Fibroblast of skin of right biceps (primary cell): ENCODE data around the gene MGST3.
A peak's percentile ranks its signal among the peaks of the same experiment; 100 is the strongest.
"Not testable (repeated sequence)": the region's sequence is repeated elsewhere in the genome, so short reads cannot be mapped to it uniquely, and the experiment has no call there.

Source experiments
- DNase-seq: peaks from one replicate; pipeline ENCODE4 v3.0.0-alpha.2; 2013

Gene MGST3

DNA sequence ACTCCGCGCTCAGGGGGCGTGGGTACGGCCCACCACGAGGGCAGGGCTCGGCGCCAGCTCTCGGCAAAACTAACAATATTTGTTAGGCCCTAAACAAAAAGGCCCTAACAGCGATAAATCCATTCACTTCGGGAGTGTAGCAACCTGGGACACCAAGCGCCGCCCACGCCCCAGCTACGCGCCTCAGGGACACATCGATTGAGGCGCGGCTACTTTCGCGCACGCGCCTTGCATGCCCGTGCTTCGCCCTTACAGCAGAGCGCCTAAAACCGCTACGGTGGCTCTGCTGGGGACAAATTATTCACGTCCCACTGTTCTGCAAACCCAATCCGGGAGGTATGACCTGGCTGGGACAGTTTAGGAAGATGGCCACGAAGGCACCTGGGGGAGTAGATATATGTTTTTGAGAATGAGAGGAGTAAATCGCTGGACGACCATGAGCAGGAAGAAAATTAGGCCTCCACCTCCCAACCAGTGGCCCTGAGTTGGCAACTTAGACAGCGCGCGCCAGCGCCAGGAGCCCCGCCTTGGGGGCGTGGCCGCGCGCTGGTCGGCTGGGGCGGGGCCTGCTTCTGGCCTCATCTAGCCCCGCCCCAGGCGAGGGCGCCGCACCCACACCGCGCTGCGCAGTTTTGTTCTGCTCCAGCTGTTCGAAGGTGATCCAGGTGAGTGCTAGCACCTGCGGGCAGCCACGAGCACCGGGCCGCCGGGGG, at the start of gene MGST3:
Gene MGST3 (plus strand): TSS at position 606 of the 713 bp plus-strand sequence. CDS start 18,614 bp downstream, outside the sequence.
- peak; percentile 98 for DNase-seq

DNA sequence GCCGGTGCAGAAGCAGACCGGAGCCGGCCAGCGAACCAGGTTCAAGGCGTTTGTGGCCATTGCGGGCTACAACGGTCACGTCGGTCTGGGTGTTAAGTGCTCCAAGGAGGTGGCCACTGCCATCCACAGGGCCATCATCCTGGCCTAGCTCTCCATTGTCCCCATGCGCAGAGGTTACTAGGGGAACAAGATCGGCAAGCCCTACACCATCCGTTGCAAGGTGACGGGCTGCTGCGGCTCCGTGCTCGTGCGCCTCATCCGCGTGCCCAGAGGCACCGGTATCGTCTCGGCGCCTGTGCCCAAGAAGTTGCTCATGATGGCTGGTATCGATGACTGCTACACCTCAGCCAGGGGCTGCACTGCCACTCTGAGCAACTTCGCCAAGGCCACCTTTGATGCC, 49.1 kb upstream of the MGST3 start:
- DNase-seq = no peak

DNA sequence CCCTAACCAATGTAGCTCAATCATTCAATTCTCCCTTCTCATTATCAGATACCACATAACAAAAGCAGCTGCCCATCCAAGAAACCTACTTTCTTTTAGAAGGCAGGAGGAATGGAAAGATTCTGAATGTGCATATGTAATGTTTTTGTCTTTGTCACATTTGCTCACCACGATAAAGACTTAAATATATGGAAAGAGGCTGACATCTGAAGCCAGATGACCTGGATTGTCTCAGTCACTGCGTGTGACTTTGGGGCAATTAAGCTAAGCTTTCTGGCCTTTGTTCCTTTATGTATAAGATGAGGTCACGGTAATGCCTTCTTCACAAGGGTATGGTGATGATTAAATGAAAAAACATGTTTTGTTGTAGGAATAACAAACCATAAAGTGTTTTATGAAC, 44.6 kb upstream of the MGST3 start:
- no peak for DNase-seq

DNA sequence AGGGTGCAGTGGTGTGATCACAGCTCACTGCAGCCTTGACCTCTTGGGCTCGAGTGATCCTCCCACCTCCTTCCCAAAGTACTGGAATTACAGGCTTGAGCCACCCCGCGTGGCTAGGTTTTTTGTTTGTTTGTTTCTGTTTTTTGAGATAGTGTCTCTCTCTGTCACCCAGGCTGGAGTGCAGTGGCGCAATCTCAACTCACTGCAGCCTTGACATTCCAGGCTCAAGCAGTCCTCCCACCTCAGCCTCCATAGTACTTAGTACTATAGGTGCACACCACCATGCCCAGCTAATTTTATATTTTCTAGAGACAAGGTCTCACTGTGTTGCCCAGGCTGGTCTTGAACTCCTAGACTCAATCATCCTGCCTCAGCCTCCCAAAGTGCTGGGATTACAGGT, 39.6 kb upstream of the MGST3 start:
- not testable (repeated sequence) for DNase-seq

DNA sequence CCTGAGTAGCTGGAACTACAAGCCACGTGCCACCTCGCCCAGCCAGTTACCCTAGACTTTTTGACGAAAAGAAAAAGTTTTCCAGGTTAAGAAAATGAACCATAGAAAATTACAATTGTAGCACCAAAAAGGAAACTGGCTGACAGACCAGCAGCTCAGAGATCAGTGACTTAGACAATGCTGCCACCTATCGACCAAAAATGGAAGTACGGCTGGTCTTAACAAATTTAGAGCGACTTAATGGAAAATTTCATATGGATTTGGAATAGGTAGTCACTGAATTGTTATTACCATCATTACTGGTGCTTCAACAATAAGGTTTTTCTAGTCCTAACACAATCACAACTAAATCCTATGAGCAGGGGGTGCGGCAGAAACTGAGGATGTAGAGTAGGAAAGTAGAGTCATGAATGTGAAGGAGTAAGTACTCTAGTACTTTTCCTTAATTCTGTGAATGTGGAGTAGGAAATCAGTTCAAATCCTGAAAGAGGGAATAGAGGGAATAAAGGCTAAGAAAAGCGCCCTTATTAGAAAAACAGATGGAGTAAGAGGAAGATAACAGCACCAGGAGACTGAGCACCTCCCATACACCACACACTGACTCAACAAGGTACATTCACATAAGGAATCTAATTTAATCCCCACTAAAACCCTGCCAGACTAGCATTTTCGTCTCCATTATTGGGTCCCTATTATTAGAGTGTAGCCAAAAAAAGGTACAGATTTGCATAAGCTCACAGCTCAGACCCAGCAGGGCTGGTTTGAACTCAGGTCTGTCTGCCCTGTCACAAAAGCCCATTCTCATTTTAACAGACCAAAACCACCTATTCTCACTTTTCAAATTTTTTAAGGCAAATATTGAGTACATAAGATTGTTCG, 37.9 kb upstream of the MGST3 start:
- peak; percentile 72 for DNase-seq

DNA sequence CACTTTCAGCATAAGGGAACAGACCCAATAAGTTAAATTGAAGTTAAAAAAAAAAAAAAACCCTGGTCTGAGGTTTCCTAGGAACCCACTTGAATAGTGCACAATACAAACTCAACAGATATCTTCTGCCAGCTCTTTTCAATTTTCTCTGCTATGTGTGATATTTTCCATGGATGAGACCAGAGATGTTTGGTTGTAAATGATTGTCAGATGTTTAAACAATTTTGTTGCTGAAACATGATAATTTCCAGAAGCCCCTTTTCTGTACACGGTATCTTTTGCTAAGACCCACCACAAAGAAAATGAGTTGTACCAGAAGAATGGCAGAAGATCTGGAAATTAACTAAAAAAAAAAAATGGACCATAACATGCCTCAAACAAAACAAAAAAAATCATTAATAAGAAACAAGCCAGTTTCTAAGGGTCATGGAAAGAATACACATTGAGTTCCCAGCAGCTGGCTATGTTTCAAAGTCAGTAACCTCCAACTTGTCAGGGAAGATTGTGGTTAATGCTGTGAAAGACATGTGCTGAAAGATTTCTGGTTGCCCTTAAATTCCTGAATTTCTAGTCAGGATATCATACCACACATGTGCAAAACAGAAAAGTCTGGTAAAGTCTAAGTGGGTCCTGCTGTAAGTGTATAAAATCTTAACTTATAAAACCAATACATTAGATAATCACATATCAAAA, 35.6 kb upstream of the MGST3 start:
- peak; percentile 93 for DNase-seq

DNA sequence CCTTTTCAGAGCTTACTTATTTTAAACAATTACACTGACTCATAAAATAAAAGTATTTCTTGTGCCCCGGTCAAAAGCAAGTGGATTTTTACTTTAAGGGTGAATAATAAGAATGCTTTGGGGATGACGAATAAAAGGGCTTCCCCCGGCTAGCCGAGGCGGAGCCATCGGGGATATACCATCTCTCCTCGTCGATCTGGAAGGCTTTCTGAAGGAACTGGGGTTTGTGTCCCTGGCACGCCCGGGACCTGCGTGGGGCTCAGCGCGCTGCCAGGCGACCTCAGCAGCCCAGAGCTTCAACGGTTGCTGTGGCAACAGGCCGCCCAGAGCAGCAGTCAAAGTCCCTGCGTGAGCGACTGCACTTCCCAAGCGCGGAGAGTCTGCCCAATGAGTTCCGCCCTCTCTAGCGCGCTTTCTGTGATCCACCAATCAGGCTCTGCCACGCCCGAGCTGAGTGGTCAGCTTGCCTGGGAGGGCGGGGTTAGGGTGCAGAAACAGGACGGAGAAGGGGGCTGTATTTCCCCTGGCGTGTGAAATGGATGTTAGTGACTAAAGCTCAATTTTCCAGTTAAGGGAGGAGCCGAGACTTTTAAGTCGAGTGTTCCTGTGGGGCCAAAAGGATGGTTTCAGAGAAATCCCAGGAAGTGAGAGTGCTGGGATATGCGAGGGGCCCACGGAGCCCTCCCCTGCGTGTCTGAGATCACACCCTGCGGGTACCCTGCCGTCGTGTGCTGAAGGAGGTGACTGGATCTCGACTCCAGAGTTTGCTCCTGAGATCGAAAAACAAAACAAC, 33.0 kb upstream of the MGST3 start:
- DNase-seq = peak; percentile 98

DNA sequence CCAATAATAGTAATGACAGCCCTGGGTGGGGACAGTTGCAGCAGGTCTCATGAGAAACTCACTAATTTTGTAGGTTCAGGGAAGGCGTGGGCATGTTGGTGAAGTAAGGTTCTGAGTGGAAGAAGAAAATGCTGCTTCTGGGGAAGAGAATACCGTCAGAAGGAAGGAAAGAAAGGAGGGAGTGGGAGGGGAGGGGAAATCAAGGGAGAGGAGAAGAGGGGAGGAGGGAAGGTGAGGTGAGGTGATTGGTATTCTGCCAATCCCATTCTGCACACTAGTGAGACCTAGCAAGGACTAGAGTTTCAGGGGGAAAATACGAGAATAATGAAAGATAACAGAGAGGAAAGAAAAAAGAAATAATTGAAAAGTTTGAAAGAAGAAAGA, 32.4 kb upstream of the MGST3 start:
- DNase-seq = no peak

DNA sequence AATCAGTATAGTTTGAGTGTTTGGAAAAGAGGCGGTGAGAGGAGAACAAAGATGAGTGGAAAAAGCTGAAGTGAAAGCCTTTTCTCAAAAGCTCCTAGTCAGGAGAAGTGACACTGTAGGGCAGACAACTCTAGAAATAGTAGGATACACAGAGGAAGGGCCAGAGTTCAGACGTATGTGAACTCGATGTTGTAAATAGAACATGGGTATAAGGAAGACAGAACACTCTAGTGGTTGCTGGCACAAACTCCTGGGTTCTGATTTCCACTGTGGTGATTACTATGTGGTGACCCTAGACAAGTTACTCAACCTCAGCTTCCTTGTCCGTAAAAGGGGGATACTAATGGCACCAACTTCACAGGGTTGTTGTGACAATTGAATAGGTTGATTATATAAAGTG, 30.2 kb upstream of the MGST3 start:
- no peak for DNase-seq

DNA sequence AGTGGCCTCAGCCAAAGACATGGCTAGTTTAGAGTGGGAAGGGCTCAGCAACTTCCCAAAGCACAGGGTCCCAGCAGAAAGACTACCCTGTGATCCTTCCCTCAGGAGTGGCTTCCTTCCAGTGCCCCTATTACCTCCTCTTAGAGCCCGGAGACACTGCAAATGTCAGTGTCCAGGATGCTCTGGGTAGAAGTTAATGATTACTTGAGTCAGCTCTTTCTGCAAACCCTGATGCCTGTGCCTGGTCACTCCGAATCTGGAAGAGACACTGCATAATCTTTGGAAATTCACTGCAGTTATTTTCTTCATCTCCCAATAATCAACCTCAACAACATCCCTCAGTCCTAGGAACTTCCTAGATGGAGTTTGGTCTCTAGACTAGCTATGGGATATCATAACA, 27.2 kb upstream of the MGST3 start:
- DNase-seq = no peak

DNA sequence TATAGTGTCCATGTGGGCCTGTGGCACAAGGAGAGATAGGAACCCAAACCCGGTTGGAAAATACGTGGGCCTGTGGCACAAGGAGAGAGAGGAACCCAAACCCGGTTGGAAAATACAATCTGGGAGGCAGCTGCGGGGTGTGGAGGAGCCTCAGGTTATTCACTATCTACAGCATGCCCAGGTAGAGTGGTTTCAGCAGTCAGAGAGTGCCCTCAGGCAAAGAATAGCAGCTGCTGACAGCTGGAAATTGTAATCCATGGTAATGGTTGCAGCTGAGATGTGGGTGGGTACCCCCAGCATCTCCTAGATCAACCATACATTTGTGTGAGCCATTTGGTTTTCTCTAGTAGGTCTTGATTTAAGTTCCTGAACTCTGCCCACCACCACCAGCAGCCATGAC, 25.8 kb upstream of the MGST3 start:
- DNase-seq = no peak

DNA sequence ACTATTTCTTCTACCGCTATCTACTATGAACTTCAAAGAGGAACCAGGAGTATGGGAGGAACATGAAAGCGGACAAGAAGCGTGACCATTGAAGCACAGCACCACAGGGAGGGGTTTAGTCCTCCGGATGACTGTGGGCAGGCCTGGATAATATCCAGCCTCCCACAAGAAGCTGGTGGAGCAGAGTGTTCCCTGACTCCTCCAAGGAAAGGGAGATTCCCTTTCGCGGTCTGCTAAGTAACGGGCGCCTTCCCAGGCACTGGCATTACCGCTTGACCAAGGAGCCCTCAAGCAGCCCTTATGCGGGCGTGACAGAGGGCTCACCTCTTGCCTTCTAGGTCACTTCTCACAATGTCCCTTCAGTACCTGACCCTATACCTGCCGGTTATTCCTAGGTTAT, 24.4 kb upstream of the MGST3 start:
- DNase-seq = not testable (repeated sequence)

DNA sequence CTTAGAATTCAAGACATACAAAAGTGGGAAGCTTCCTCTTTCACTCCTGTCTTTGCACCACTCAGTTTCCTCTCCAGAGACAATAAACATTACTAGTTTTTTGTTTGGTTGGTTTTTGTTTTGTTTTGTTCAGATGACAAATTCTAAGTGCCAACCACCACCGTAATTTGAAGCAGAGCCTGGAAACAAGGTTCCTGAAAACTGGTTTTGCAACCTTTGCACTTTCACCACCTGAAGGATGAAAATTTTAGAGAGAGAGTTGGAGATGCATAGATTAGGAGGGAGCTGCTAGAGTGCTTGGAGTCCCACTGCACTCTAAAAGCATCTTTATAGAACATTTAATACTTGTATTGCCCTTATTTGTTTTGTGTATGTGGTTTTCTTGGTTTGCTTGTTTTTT, 20.2 kb upstream of the MGST3 start:
- DNase-seq = no peak

DNA sequence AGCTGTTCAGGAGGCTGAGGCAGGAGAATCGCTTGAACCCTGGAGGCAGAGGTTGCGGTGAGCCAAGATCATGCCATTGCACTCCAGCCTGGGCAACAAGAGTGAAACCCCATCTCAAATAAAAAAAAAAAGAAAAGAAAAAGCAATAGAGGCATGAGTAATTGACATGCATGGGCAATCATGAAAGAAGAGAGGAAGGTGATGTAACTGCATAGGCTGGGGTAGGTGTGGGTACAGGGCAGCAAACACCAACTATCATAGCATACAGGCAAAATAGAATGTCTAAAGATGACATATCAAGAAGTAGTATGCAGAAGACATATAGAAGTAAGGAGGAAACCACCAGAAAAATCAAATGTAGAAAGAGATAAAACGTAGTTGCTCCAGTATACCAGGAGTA, 19.0 kb upstream of the MGST3 start:
- no peak for DNase-seq

DNA sequence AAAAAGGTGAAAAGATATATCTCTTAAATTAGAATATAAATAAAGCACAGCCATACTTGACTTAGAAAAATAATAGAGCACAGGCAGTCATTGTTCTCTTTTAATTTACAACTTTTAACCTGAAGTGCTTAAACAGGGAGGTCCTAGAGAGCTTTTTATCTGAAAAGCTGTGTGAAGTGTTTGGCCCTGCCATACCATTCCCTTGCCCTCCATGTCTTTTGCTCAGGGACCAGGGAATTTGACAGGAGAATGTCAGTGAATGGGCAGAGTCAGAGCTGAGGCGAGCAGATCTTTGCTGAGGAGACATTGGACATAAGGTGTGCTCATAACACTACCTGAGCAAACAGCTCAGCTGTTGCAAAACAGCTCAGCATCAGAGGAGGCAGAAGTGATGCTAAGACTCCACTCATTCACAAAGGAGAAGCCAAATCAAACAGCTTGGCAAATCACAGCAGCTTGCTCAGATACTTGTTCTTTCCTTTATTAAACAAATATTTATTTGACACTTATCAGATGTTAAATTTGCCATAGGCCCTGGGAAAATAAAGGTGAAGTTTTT, 14.9 kb upstream of the MGST3 start:
- no peak for DNase-seq

DNA sequence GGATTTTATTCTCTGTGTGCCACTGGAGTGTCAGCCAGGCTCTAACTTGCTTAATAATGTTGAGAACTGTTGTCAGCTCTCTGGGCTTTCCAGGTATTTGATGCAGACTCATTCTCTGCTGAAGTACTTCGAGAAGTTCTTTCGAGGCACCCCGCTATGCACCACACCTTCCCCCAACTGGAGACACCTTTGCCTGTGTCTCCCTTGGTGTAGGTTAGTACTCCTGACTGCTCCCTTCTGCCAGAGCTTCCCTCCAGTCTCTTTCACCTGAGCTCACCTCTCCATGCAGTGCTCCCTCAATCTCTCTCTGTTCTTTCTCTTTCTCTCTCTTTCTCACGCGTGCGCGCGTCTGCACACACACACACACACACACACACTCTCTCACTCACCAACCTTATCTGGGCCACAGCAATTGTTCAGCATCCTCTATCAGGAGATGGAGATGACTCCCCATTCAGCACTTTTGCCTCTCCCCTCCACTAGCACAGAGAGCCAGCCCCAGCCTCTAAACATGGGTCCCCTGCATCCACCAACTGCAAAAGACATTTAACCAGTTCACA, 14.0 kb upstream of the MGST3 start:
- no peak for DNase-seq

DNA sequence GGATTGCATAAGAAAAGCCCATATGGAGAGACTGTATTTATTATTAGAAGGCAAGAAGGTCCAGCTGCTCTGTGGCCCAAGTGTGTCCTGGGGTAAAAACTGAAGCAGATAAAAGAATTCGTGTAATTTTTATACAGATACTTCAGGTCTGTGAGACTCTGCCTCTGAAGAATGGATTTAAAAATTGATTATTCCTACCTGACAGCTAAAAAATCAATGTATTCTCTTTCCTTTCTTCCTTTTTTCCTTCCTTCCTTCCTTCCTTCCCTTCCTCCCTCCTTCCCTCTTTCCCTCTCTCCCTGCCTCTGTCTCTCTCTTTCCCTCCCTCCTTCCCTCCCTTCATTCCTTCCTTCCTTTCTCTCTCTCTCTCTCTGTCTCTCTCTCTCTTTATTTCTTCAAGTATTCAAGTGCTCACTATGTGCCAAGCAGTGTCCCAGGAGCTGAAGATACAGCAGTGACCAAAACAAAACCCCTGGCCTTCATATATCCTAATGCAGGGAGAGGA, 11.3 kb upstream of the MGST3 start:
- DNase-seq = no peak

DNA sequence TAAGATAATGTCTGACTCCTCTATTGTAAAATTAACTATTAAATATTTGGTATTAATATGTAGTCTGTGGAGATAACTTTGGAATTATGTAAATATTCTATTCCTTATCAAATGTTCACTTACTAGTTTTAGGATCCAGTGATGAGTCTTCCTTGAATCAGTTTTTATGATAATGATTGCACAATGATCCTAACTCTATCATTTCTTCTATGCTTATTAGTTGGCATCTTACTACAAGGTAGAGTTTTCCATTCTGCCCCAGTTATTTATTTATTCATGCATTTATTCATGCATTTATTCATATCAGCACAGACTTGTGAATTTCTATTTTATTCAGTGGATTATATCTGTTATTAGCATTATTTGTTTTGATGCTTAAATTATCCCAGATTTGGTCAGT, 7.4 kb upstream of the MGST3 start:
- DNase-seq = no peak

DNA sequence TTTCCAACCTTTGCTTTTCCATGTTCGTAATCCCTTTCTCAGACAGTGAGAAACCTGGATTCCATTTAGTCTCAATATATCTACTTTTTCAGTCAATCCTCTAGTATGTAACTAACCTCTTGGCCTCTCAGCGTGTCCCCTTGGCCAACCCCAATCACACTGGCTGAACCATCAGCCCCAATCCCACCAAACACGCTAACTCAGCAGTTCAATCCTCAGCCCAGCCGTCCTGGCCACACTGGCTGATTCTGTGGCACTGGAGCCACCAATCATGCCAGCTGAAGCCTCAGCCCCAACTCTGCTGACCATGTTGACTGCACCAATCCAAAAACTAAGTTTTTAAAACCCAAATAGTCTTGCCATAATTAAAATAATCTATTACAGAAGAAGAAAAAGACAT, 6.6 kb upstream of the MGST3 start:
- no peak for DNase-seq

DNA sequence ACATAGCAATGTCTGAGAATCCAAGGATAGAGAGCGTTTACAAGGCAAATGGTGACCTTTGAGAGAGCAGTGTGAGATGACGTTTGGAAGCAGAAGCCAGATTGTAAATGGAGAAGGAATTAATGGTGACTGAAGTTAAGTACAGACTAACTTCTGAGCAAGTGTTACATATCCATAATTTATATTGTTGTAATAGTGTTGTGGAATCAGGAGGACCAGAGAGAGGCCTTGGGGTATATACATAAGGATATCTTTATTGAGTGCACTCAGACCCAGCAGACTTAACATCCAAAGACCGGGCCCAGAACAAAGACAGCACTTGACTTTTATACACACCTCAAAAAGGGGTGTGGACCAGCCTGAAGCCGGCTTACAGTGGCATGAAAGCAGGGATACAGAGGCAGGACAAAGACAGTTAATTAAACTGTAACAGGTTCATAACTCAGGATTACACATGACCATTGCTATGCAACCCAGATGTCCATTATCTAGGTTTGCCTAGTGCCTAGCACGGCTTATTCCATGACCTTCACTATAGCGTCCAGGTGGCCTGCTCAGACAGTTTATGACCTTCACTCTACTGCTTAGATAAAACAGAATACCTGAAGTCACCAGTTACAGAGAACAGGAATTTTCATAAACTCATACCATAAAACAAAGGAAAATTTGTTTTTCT, 2.7 kb upstream of the MGST3 start:
- DNase-seq = no peak

DNA sequence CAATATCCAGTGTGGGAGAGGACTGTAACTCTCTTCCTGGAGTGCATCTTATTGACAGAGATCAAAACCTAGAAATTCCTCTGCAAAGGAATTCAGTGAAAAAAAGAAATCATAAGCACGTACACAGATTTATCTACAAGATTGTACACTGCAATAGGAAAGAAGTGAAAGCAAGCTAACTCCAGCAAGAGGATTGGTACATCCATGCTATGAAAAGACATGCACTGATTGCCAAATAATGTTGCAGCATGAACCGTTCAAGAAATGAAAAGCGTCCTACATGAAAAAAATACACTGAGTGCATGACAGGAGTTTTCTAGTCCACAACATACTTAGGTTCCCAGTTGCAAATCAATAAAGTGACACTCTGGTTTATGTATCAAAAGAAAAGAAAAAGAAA, 1.9 kb upstream of the MGST3 start:
- DNase-seq = no peak
